NT2/D1 (cell line): ENCODE data around the gene SLC2A10.

Source experiments
- DNase-seq: peaks from one replicate; pipeline ENCODE4 v3.0.0-alpha.2; 2011; ENCODE audit warnings: low read depth, low spot score
- H3K27me3 ChIP-seq: 2 replicates; pipeline ENCODE4 v1.6.0; 2011; ENCODE audit warnings: mild to moderate bottlenecking; ENCODE audit not compliant: insufficient read length, insufficient read depth
- H3K36me3 ChIP-seq: 2 replicates; pipeline ENCODE4 v1.6.1; 2011; ENCODE audit warnings: mild to moderate bottlenecking, low read length, mixed read lengths; ENCODE audit not compliant: insufficient read depth, insufficient read length
- H3K4me1 ChIP-seq: 2 replicates; pipeline ENCODE4 v1.5.1; 2011; ENCODE audit not compliant: insufficient read depth, insufficient read length
- H3K4me3 ChIP-seq: 2 replicates; pipeline ENCODE4 v1.5.1; 2011; ENCODE audit warnings: low read depth; ENCODE audit not compliant: insufficient read length
- H3K9ac ChIP-seq: 2 replicates; pipeline ENCODE4 v1.6.0; 2011; ENCODE audit warnings: low read depth; ENCODE audit not compliant: insufficient read length
- H3K9me3 ChIP-seq: 2 replicates; pipeline ENCODE4 v1.5.1; 2011; ENCODE audit warnings: mild to moderate bottlenecking, low read length; ENCODE audit not compliant: insufficient read depth
- SUZ12 ChIP-seq: IDR thresholded peaks from 2 replicates; pipeline ENCODE4 v1.6.1; 2011; ENCODE audit not compliant: insufficient read length, insufficient read depth; ENCODE audit errors: extremely low read depth
- YY1 ChIP-seq: IDR thresholded peaks from 2 replicates; pipeline ENCODE4 v1.6.1; 2011; ENCODE audit not compliant: insufficient read length, insufficient read depth
- ZNF274 ChIP-seq: IDR thresholded peaks from 2 replicates; pipeline ENCODE4 v1.6.1; 2011; ENCODE audit warnings: mild to moderate bottlenecking, low read depth, low read length

SLC2A10 gene

DNA sequence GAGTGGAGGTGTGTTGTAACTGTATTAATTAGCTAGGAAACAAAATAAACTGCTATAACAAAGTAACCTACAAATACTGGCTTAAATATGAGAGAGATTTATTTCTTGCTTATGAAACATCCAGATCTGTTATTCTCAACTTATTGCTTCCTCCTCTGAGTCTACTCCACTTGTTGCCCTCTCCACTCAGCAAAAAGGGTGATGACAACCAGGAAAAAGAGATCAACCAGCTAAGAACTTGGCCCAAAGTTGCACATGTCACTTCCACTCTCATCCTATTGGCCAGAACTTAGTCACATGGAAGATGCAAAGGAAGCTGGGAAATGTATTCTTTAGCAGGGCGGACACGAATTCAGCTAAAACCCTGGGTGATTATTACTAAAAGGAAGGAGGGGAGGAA lies 15.0 kb upstream of the SLC2A10 start:
- no peak for DNase-seq
- no peak for TF ChIP-seq YY1
- TF ChIP-seq ZNF274, result no peak
- no peak for TF ChIP-seq SUZ12
- no peak overlapping the region for H3K9ac ChIP-seq
- no peaks in the 10 kb centered on the region for H3K27me3 ChIP-seq
- H3K4me1 ChIP-seq, result no peaks in the 10 kb centered on the region
- no peak overlapping the region for H3K4me3 ChIP-seq
- no peaks in the 10 kb centered on the region for H3K36me3 ChIP-seq
- peaks cover 5% of the 10 kb centered on the region; the same call in 1 of the 2 replicates for H3K9me3 ChIP-seq

DNA sequence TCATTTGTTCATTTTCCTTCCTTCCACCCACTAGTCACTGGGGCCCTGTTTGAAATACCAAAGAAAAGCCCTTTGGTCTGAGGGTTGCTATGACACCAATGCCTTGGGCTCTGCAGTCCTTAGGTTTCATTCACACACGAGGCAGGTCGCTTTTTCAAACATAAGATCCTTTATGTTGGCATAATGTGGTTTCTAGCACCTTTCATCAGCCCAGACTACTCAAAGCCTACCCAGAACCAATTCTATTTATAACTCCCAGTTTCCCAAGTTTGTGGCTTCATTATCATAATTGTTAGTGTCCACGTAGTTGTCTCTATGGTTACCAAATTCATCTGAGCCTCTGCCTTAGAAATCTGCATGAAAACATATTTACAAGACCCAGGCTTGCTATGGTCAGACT lies 13.6 kb upstream of the SLC2A10 start:
- TF ChIP-seq YY1 (no peak), ZNF274 (no peak), SUZ12 (no peak)
- no peak for DNase-seq
- no peaks in the 10 kb centered on the region for H3K36me3 ChIP-seq
- peaks cover 5% of the 10 kb centered on the region; the same call in 1 of the 2 replicates for H3K9me3 ChIP-seq
- no peaks in the 10 kb centered on the region for H3K27me3 ChIP-seq
- peak overlapping the region; percentile 39 for H3K9ac ChIP-seq
- H3K4me1 ChIP-seq, result peaks cover 5% of the 10 kb centered on the region
- H3K4me3 ChIP-seq, result no peak overlapping the region

DNA sequence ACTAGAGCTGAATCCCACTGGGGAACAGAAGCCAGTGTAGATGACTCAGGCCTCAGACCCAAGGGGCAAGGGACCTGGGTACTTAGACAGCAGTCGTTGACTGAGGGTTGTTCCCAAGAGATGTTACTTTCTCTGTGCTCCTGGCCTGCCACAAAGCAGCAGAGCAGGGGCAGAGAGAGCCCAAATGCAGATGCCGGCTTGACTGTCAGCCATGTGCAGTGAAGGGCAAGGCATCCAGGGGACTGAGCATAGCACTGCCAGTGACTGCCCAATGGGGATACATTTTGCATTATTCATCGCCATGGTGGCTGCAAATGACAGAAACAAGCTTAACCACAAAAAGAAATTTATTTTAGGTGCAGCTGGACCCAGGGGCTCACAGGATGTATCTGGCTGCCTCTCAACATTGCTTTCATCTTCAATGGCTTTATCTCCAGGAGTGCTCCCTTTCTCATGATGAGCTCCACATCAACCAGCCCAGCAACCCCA lies 12.6 kb upstream of the SLC2A10 start:
- no peak for DNase-seq

DNA sequence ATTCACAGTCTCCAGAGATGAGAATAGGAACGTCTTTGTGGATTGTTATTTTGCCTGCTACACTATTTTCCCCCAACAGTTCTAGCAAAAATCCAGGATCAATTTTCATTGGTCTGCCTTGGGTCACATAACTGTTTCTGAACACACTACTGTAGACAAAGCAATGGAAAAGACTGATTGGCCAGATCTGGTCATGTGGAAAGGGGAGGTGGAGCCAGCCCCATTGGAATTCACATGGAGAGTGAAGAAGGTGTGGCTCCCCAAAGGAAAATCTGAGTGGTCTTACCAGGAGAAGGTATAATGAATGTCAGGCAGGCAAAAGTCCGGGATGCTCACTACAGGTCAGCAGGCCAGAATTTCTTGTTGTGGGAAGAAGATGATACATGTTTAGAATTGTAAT lies 10.7 kb upstream of the SLC2A10 start:
- Histone ChIP-seq H3K4me1 (peaks cover 8% of the 10 kb centered on the region), H3K9me3 (peaks cover 5% of the 10 kb centered on the region; the same call in 1 of the 2 replicates), H3K36me3 (no peaks in the 10 kb centered on the region), H3K27me3 (no peaks in the 10 kb centered on the region), H3K4me3 (no peak overlapping the region), H3K9ac (no peak overlapping the region)
- DNase-seq, result no peak
- TF ChIP-seq ZNF274 (no peak), SUZ12 (no peak), YY1 (no peak)

More for the DNA sequence above, 12.6 kb upstream of the SLC2A10 start:
- no peak overlapping the region for H3K9ac ChIP-seq
- H3K4me3 ChIP-seq, result no peak overlapping the region
- H3K9me3 ChIP-seq, result peaks cover 5% of the 10 kb centered on the region; the same call in 1 of the 2 replicates
- no peak for TF ChIP-seq SUZ12
- no peak for TF ChIP-seq ZNF274
- TF ChIP-seq YY1, result no peak
- no peaks in the 10 kb centered on the region for H3K27me3 ChIP-seq
- H3K4me1 ChIP-seq, result peaks cover 5% of the 10 kb centered on the region
- H3K36me3 ChIP-seq, result no peaks in the 10 kb centered on the region

DNA sequence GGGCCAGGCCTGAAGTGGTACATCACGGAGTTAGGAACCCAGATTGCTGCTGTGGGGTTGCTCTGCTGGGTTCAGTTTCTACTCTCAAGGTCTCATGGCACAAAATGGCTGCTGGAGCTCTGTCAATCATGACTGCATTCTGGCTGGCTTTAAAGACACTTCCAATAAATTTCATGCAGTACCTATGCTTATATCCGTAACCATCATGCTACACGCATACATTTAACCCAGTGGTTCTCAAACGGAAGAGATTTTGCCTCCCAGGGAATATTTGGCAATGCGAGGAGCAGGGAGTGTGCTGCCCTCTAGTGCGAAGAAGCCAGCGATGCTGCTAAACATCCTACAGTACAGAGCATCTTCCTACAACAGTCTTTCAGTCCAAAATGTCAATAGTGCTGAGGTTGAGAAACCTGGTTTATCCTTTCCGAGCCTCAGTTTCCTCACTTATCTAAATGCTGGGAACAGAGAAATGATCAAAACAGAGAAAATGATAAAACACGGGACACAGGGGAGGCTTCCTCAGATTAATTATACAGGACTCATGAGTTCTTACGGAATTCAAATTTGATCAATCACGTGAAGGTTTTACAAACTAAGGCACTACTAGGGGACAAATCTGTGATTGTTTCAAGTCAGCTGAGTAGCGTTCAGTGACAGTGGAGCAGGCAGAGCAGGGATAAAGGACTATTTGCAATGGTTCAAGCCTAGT lies 9.6 kb upstream of the SLC2A10 start:
- Histone ChIP-seq H3K9me3 (peaks cover 5% of the 10 kb centered on the region; the same call in 1 of the 2 replicates), H3K27me3 (no peaks in the 10 kb centered on the region), H3K4me1 (peaks cover 8% of the 10 kb centered on the region), H3K4me3 (no peak overlapping the region), H3K9ac (no peak overlapping the region), H3K36me3 (no peaks in the 10 kb centered on the region)
- TF ChIP-seq SUZ12 (no peak), YY1 (no peak), ZNF274 (no peak)
- DNase-seq, result no peak

DNA sequence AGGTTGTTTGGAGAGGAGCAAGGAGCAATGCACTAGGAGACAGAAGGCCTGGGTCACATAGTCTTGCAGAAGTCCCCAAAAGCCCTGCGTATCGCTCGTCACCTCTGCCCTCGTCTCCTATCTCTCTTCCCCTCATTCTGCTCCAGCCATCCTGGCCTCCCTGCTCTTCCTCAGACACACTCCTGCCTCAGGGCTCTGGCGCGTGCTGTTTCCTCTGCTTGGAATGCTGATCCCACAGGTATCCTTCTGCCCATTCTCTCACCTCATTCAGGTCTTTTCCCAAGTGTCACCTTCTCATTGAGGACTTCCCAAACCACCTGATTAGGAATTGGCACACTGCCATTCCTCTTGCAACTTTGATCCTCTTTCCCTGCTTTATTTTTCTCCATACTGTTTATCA lies 9.0 kb upstream of the SLC2A10 start:
- Histone ChIP-seq H3K36me3 (no peaks in the 10 kb centered on the region), H3K4me1 (peaks cover 8% of the 10 kb centered on the region), H3K4me3 (no peak overlapping the region), H3K9me3 (peaks cover 11% of the 10 kb centered on the region; the same call in 1 of the 2 replicates), H3K9ac (no peak overlapping the region), H3K27me3 (no peaks in the 10 kb centered on the region)
- DNase-seq, result no peak
- TF ChIP-seq ZNF274 (0 out of 2 replicates have a peak, but pooled peaks have one; percentile 32), SUZ12 (no peak)

DNA sequence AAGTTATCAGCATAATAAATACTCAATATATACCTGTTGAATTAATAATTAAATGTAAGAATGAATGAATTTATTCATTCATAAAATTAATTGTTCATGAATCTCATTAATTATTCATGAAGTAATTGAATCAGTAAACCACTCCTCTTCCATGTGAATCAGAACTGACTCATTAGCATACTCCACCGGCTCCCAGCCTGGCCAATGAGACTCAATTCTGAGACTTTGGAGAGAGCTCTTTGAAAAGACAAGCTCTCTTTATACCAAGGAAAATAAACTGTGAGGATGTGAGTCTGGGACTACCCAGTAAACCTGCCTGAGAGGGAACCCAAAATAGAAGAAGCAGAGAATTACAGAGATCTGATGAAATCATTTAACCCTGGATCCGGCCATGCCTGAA lies 8.4 kb upstream of the SLC2A10 start:
- H3K9me3 ChIP-seq, result peaks cover 17% of the 10 kb centered on the region
- H3K4me3 ChIP-seq, result no peak overlapping the region
- TF ChIP-seq ZNF274 (no peak), SUZ12 (no peak), YY1 (no peak)
- peaks cover 8% of the 10 kb centered on the region for H3K4me1 ChIP-seq
- no peak overlapping the region for H3K9ac ChIP-seq
- H3K27me3 ChIP-seq, result no peaks in the 10 kb centered on the region
- no peaks in the 10 kb centered on the region for H3K36me3 ChIP-seq
- DNase-seq, result no peak
